ENCODE measurements around the gene NECAB3.

NECAB3 gene

GRCh38 chr20:33681728-33682353 is 7.6 kb upstream of the NECAB3 start:
- H3K27me3 ChIP-seq (ENCODE audit: control insufficient read depth, insufficient read depth, low read length) = no peaks in the 10 kb centered on the region
- no peaks in the 10 kb centered on the region for H3K36me3 ChIP-seq (ENCODE audit: control insufficient read depth, insufficient read depth, low read length)
- peaks cover 23% of the 10 kb centered on the region for H3K4me1 ChIP-seq (ENCODE audit: control insufficient read depth, insufficient read depth, low read length)
- H3K9me3 ChIP-seq (ENCODE audit: control insufficient read depth, low read length) = no peaks in the 10 kb centered on the region
- no peak overlapping the region for H3K9ac ChIP-seq (ENCODE audit: low read length)
- no peak overlapping the region for H3K4me3 ChIP-seq (ENCODE audit: low read length)

GRCh38 chr20:33681288-33681687 is 7.1 kb upstream of the NECAB3 start:
- no peaks in the 10 kb centered on the region for H3K36me3 ChIP-seq (ENCODE audit: control insufficient read depth, insufficient read depth, low read length)
- no peak overlapping the region for H3K9ac ChIP-seq (ENCODE audit: low read length)
- no peaks in the 10 kb centered on the region for H3K27me3 ChIP-seq (ENCODE audit: control insufficient read depth, insufficient read depth, low read length)
- H3K4me3 ChIP-seq (ENCODE audit: low read length) = no peak overlapping the region
- H3K4me1 ChIP-seq (ENCODE audit: control insufficient read depth, insufficient read depth, low read length) = peaks cover 20% of the 10 kb centered on the region
- no peaks in the 10 kb centered on the region for H3K9me3 ChIP-seq (ENCODE audit: control insufficient read depth, low read length)

DNA sequence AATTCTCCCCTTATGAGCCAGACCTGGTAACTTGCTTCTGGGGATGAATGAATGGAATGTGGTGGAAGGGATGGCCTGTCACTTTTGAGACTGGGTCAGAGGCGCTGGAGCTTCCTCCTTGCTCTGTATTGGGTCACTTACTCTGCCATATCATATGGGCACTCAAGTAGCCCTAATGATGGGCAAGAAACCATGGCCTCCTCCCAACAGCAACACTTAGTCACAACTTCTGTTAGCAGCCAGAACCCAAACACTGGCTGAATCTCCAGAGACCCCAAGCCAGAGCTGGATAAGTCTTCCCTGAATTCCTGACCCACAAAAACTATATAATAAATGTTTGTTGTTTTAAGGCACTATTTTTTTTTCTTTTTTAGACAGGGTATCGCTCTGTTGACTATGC is 6.5 kb upstream of the NECAB3 start:
- peaks cover 20% of the 10 kb centered on the region for H3K4me1 ChIP-seq (ENCODE audit: control insufficient read depth, insufficient read depth, low read length)
- no peak overlapping the region for H3K4me3 ChIP-seq (ENCODE audit: low read length)
- no peaks in the 10 kb centered on the region for H3K9me3 ChIP-seq (ENCODE audit: control insufficient read depth, low read length)
- no peak overlapping the region for H3K9ac ChIP-seq (ENCODE audit: low read length)
- H3K36me3 ChIP-seq (ENCODE audit: control insufficient read depth, insufficient read depth, low read length) = no peaks in the 10 kb centered on the region
- no peaks in the 10 kb centered on the region for H3K27me3 ChIP-seq (ENCODE audit: control insufficient read depth, insufficient read depth, low read length)

GRCh38 chr20:33679758-33680485 is 5.7 kb upstream of the NECAB3 start:
- Histone ChIP-seq H3K4me3 (ENCODE audit: low read length) (no peak overlapping the region), H3K27me3 (ENCODE audit: control insufficient read depth, insufficient read depth, low read length) (no peaks in the 10 kb centered on the region), H3K9me3 (ENCODE audit: control insufficient read depth, low read length) (no peaks in the 10 kb centered on the region), H3K9ac (ENCODE audit: low read length) (no peak overlapping the region), H3K4me1 (ENCODE audit: control insufficient read depth, insufficient read depth, low read length) (peaks cover 17% of the 10 kb centered on the region), H3K36me3 (ENCODE audit: control insufficient read depth, insufficient read depth, low read length) (no peaks in the 10 kb centered on the region)

- H3K4me3 ChIP-seq (ENCODE audit: low read length) = no peak overlapping the region
- peaks cover 19% of the 10 kb centered on the region for H3K4me1 ChIP-seq (ENCODE audit: control insufficient read depth, insufficient read depth, low read length)
- H3K36me3 ChIP-seq (ENCODE audit: control insufficient read depth, insufficient read depth, low read length) = no peaks in the 10 kb centered on the region
- H3K9me3 ChIP-seq (ENCODE audit: control insufficient read depth, low read length) = no peaks in the 10 kb centered on the region
- H3K27me3 ChIP-seq (ENCODE audit: control insufficient read depth, insufficient read depth, low read length) = no peaks in the 10 kb centered on the region
- H3K9ac ChIP-seq (ENCODE audit: low read length) = no peak overlapping the region
Observed at GRCh38 chr20:33677991-33678702, 3.9 kb upstream of the NECAB3 start.

- no peaks in the 10 kb centered on the region for H3K9me3 ChIP-seq (ENCODE audit: control insufficient read depth, low read length)
- no peak overlapping the region for H3K9ac ChIP-seq (ENCODE audit: low read length)
- no peaks in the 10 kb centered on the region for H3K36me3 ChIP-seq (ENCODE audit: control insufficient read depth, insufficient read depth, low read length)
- peaks cover 23% of the 10 kb centered on the region for H3K4me1 ChIP-seq (ENCODE audit: control insufficient read depth, insufficient read depth, low read length)
- no peaks in the 10 kb centered on the region for H3K27me3 ChIP-seq (ENCODE audit: control insufficient read depth, insufficient read depth, low read length)
- H3K4me3 ChIP-seq (ENCODE audit: low read length) = no peak overlapping the region
Observed at GRCh38 chr20:33676652-33677645, 2.7 kb upstream of the NECAB3 start.

GRCh38 chr20:33676121-33676520 is 1.9 kb upstream of the NECAB3 start:
- H3K36me3 ChIP-seq (ENCODE audit: control insufficient read depth, insufficient read depth, low read length) = peaks cover 5% of the 10 kb centered on the region

DNA sequence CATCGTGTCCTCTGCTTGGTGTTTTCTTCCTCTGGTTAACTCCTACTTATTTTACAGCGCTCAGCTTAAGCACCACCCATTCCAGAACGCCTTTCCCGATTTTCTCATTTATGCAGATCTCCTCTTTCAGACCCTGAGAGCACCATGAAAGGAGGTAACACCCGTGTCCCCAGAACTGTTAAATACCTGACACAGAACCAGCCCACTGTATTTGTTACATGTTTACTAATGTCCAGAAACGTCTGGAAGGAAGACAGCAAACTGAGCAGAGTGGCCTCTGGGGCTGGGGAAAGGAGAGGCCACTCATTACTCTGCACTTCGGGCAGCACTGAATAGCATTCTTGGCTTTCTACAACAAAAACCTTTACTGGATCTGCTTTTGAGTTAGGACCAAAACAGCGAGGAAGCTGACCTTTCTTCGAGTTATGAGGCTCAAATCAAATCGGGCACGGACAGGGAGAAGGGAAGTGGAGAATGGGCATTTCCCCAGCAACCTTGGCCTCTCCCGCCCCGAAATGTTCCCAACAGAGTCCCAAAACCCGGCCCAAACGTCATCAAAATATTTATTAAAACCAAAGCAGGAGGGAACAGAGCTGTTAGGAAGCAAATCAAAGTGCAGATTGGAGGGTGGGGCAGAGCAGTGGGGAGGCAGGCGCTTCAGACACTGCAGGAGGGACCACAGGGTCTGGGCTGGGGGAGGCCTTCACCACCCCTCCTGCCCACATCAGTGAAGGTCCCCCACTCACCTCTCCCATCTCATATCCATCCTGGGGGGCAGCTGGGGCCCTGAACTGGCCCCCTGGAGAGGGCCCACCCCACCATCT is 1.1 kb upstream of the NECAB3 start:
- peaks cover 38% of the 10 kb centered on the region for H3K4me1 ChIP-seq (ENCODE audit: control insufficient read depth, insufficient read depth, low read length)
- H3K27me3 ChIP-seq (ENCODE audit: control insufficient read depth, insufficient read depth, low read length) = no peaks in the 10 kb centered on the region
- peak overlapping the region; percentile 73 for H3K9ac ChIP-seq (ENCODE audit: low read length)
- H3K9me3 ChIP-seq (ENCODE audit: control insufficient read depth, low read length) = no peaks in the 10 kb centered on the region
- peaks cover 8% of the 10 kb centered on the region for H3K36me3 ChIP-seq (ENCODE audit: control insufficient read depth, insufficient read depth, low read length)
- peak overlapping the region; percentile 73 for H3K4me3 ChIP-seq (ENCODE audit: low read length)

More at GRCh38 chr20:33676121-33676520, 1.9 kb upstream of the NECAB3 start:
- Histone ChIP-seq H3K27me3 (ENCODE audit: control insufficient read depth, insufficient read depth, low read length) (no peaks in the 10 kb centered on the region), H3K4me1 (ENCODE audit: control insufficient read depth, insufficient read depth, low read length) (peaks cover 31% of the 10 kb centered on the region), H3K4me3 (ENCODE audit: low read length) (no peak overlapping the region), H3K9me3 (ENCODE audit: control insufficient read depth, low read length) (no peaks in the 10 kb centered on the region), H3K9ac (ENCODE audit: low read length) (peak overlapping the region; percentile 30)

- no peaks in the 10 kb centered on the region for H3K27me3 ChIP-seq (ENCODE audit: control insufficient read depth, insufficient read depth, low read length)
- peaks cover 8% of the 10 kb centered on the region for H3K36me3 ChIP-seq (ENCODE audit: control insufficient read depth, insufficient read depth, low read length)
- peak overlapping the region; percentile 82 for H3K9ac ChIP-seq (ENCODE audit: low read length)
- peaks cover 42% of the 10 kb centered on the region for H3K4me1 ChIP-seq (ENCODE audit: control insufficient read depth, insufficient read depth, low read length)
- H3K4me3 ChIP-seq (ENCODE audit: low read length) = peak overlapping the region; percentile 50
- no peaks in the 10 kb centered on the region for H3K9me3 ChIP-seq (ENCODE audit: control insufficient read depth, low read length)
Observed at GRCh38 chr20:33673410-33674293, 576 bp downstream of the NECAB3 start.

GRCh38 chr20:33673114-33673409 is 1.2 kb downstream of the NECAB3 start:
- H3K27me3 ChIP-seq (ENCODE audit: control insufficient read depth, insufficient read depth, low read length) = no peaks in the 10 kb centered on the region
- peaks cover 45% of the 10 kb centered on the region for H3K4me1 ChIP-seq (ENCODE audit: control insufficient read depth, insufficient read depth, low read length)
- peaks cover 8% of the 10 kb centered on the region for H3K36me3 ChIP-seq (ENCODE audit: control insufficient read depth, insufficient read depth, low read length)
- no peaks in the 10 kb centered on the region for H3K9me3 ChIP-seq (ENCODE audit: control insufficient read depth, low read length)
- H3K4me3 ChIP-seq (ENCODE audit: low read length) = no peak overlapping the region
- peak overlapping the region; percentile 82 for H3K9ac ChIP-seq (ENCODE audit: low read length)
